Esophagus muscularis mucosa (tissue), 3 donors: ENCODE data around the gene ATP1B4.

Source experiments
- CTCF ChIP-seq, 3 experiments: fragments of 200-600 bp in 2 of 3; fragments of 450-650 bp in 1 of 3; sonication (generic) in 2 of 3; IDR thresholded peaks; one replicate each; pipeline ENCODE4 v1.5.1; 2017 to 2019; ENCODE audit warnings: antibody characterized with exemption in 3 of 3, mild to moderate bottlenecking in 2 of 3, moderate library complexity in 1 of 3
- POLR2A ChIP-seq: fragments of 450-650 bp; IDR thresholded peaks from one replicate; pipeline ENCODE4 v1.6.1; 2017; ENCODE audit warnings: antibody characterized with exemption, moderate library complexity, mild to moderate bottlenecking, low read depth
- POLR2AphosphoS5 ChIP-seq, 2 donors: sonication (generic); formaldehyde crosslinking; IDR thresholded peaks; one replicate each; pipeline ENCODE4 v1.6.1; 2017; ENCODE audit warnings: antibody characterized with exemption in 2 of 2

DNA sequence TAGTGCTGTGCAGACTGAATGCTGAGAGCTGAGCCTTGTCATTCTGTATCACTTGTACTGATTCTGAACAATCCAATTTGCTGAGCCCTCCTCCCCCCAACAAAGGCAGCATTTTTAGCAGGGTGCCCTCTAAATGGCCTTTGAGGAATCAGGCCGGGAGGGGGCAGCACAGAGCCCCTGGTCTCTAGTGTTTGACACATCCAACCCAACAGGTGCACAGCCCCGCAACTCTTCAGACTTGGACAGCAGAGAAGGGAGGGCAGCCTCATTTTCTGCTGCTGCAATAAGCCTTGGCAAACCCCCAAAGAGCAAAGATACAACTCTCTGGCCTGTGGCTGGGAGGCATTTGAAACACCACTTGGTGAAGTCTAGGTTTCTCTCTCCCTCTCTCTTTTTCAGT is 3.4 kb downstream of the ATP1B4 start:
- TF ChIP-seq CTCF (IDR thresholded peaks at IDR 0.05) (peak in 2 of 3 experiments; percentile 7 to 34), POLR2AphosphoS5 (IDR thresholded peaks at IDR 0.05) (no peak), POLR2A (no peak)
